ENCODE measurements around the gene KEL. TPM values are rescaled to one million over a fixed set of nuclear protein-coding genes. Genes with fewer than 3 reads are reported as not detected.
A peak's percentile ranks its signal among the peaks of the same experiment; 100 is the strongest.

The KEL gene
- total and polyA plus RNA-seq, 2 donors (not counting 3 experiments of a cell fraction or from before 2014, with no cell fraction given) = 0.30 to 1.2 TPM

GRCh38 chr7:143003393-143004051, 41.4 kb upstream of the KEL start:
- CTCF ChIA-PET = interaction anchor here (0.7 to 26.4 kb wide), 33 partner anchors 11 to 544 kb away, joined by 3 to 967 read pairs (median 5); partner anchors contain the start of genes EPHB6 and TAS2R40
- Histone ChIP-seq H3K4me3 (replicated peaks in 1 of 3; ENCODE audit: insufficient read depth in 1 of 3, low read depth in 1 of 3, low read length in 3 of 3) (peak overlapping the region in 1 of 3 experiments; percentile 24), H3K4me1 (ENCODE audit: control insufficient read depth, extremely low read depth, insufficient read depth, low read length) (peaks cover 3% of the 10 kb centered on the region), H3K9me3 (replicated peaks; ENCODE audit: control insufficient read depth, insufficient read depth, low read length) (no peaks in the 10 kb centered on the region), H3K36me3 (ENCODE audit: control insufficient read depth in 2 of 2, extremely low read depth in 1 of 2, insufficient read depth in 2 of 2, low read length in 2 of 2) (no peaks in the 10 kb centered on the region), H3K79me2 (ENCODE audit: control insufficient read depth, insufficient read depth, low read length) (no peaks in the 10 kb centered on the region), H3K9ac (replicated peaks; ENCODE audit: extremely low read depth, insufficient read depth, low read length) (no peak overlapping the region), H3K27ac (ENCODE audit: insufficient read depth, low read depth, low read length) (no peak overlapping the region), H3K27me3 (ENCODE audit: control insufficient read depth in 2 of 2, insufficient read depth in 2 of 2, low read length in 2 of 2) (peaks cover 15 to 18% of the 10 kb centered on the region in 2 experiments), H3K4me2 (ENCODE audit: insufficient read depth, low read length) (peak overlapping the region; percentile 71), H2AFZ (ENCODE audit: low read depth, low read length) (peak overlapping the region; percentile 96), H3K9me1 (replicated peaks; ENCODE audit: control insufficient read depth, extremely low read depth, insufficient read depth, low read length) (no peaks in the 10 kb centered on the region), H4K20me1 (replicated peaks; ENCODE audit: control insufficient read depth, extremely low read depth, insufficient read depth, low read length) (no peaks in the 10 kb centered on the region)
- FAIRE-seq = peak; percentile 83
- POLR2A ChIA-PET = no interaction called here
- intact Hi-C loops (cut with micrococcal nuclease) (loop anchor here (1.0 kb wide), 6 partner anchors 94 to 468 kb away; no protein-coding TSS in a partner anchor), dilution Hi-C loops (cut with MboI; ENCODE audit: extremely low pct_ligation_motif_present, low sequenced_read_pairs) (loop anchor here (25.0 kb wide), 1 partner anchor 209 kb away; the partner anchor contains the start of gene TAS2R40)
- peak; percentile 64 to 65 for TF ChIP-seq CTCF (IDR thresholded peaks at IDR 0.05; ENCODE audit: extremely low read depth in 1 of 2, insufficient read depth in 1 of 2, low read depth in 1 of 2, low read length in 2 of 2)
- no peak for TF ChIP-seq EZH2 (IDR thresholded peaks at IDR 0.05; ENCODE audit: borderline replicate concordance, low read depth, low read length, severe bottlenecking)
- BruUV-seq (replicated peaks) = no TSS peak
- DNase-seq (ENCODE audit: low read depth, low spot score) = peak; percentile 62

GRCh38 chr7:143002898-143003297, 40.7 kb upstream of the KEL start:
- no peak overlapping the region for H3K27ac ChIP-seq (ENCODE audit: insufficient read depth, low read depth, low read length)
- no TSS peak for BruUV-seq (replicated peaks)
- DNase-seq (ENCODE audit: low read depth, low spot score) = no peak
- TF ChIP-seq EZH2 (IDR thresholded peaks at IDR 0.05; ENCODE audit: borderline replicate concordance, low read depth, low read length, severe bottlenecking) = no peak
- TF ChIP-seq POLR2AphosphoS5 (IDR thresholded peaks at IDR 0.05; ENCODE audit: insufficient read depth, low read depth, low read length) = no peak
- no peak for TF ChIP-seq JUN (IDR thresholded peaks at IDR 0.05; ENCODE audit: borderline replicate concordance, insufficient read depth, insufficient read length, low read depth)
- no peak for TF ChIP-seq POLR2A (IDR thresholded peaks at IDR 0.05; ENCODE audit: low read depth, low read length)
- no peak for TF ChIP-seq CTCF (IDR thresholded peaks at IDR 0.05; ENCODE audit: extremely low read depth in 1 of 2, insufficient read depth in 1 of 2, low read depth in 1 of 2, low read length in 2 of 2)
- dilution Hi-C loops (cut with MboI; ENCODE audit: extremely low pct_ligation_motif_present, low sequenced_read_pairs) = loop anchor here (25.0 kb wide), 1 partner anchor 209 kb away; the partner anchor contains the start of gene TAS2R40
- no peaks in the 10 kb centered on the region for H3K9me3 ChIP-seq (replicated peaks; ENCODE audit: control insufficient read depth, insufficient read depth, low read length)
- no peak overlapping the region for H3K4me3 ChIP-seq (replicated peaks in 1 of 3; ENCODE audit: insufficient read depth in 1 of 3, low read depth in 1 of 3, low read length in 3 of 3)
- H3K4me2 ChIP-seq (ENCODE audit: insufficient read depth, low read length) = peak overlapping the region; percentile 71
- ChIA-PET CTCF (interaction anchor here (0.7 to 26.4 kb wide), 31 partner anchors 11 to 544 kb away, joined by 3 to 967 read pairs (median 7); partner anchors contain the start of genes EPHB6 and TAS2R40), POLR2A (no interaction called here)
- H3K9me1 ChIP-seq (replicated peaks; ENCODE audit: control insufficient read depth, extremely low read depth, insufficient read depth, low read length) = no peaks in the 10 kb centered on the region
- intact Hi-C loops (cut with micrococcal nuclease) = loop anchor here (1.0 kb wide), 6 partner anchors 94 to 468 kb away; no protein-coding TSS in a partner anchor
- no peak for FAIRE-seq
- peaks cover 3% of the 10 kb centered on the region for H3K4me1 ChIP-seq (ENCODE audit: control insufficient read depth, extremely low read depth, insufficient read depth, low read length)
- no peaks in the 10 kb centered on the region for H3K79me2 ChIP-seq (ENCODE audit: control insufficient read depth, insufficient read depth, low read length)
- no peaks in the 10 kb centered on the region for H4K20me1 ChIP-seq (replicated peaks; ENCODE audit: control insufficient read depth, extremely low read depth, insufficient read depth, low read length)
- H2AFZ ChIP-seq (ENCODE audit: low read depth, low read length) = peak overlapping the region; percentile 96
- no peak overlapping the region for H3K9ac ChIP-seq (replicated peaks; ENCODE audit: extremely low read depth, insufficient read depth, low read length)
- no peaks in the 10 kb centered on the region for H3K36me3 ChIP-seq (ENCODE audit: control insufficient read depth in 2 of 2, extremely low read depth in 1 of 2, insufficient read depth in 2 of 2, low read length in 2 of 2)
- peaks cover 15 to 18% of the 10 kb centered on the region in 2 experiments for H3K27me3 ChIP-seq (ENCODE audit: control insufficient read depth in 2 of 2, insufficient read depth in 2 of 2, low read length in 2 of 2)
